NT2/D1 (cell line): Measurements from ENCODE around the gene GMDS.

Experiments used
- DNase-seq: peaks from one replicate; pipeline ENCODE4 v3.0.0-alpha.2; 2011; ENCODE audit warnings: low read depth, low spot score
- H3K27me3 ChIP-seq: 2 replicates; pipeline ENCODE4 v1.6.0; 2011; ENCODE audit warnings: mild to moderate bottlenecking; ENCODE audit not compliant: insufficient read length, insufficient read depth
- H3K36me3 ChIP-seq: 2 replicates; pipeline ENCODE4 v1.6.1; 2011; ENCODE audit warnings: mild to moderate bottlenecking, low read length, mixed read lengths; ENCODE audit not compliant: insufficient read depth, insufficient read length
- H3K4me1 ChIP-seq: 2 replicates; pipeline ENCODE4 v1.5.1; 2011; ENCODE audit not compliant: insufficient read depth, insufficient read length
- H3K4me3 ChIP-seq: 2 replicates; pipeline ENCODE4 v1.5.1; 2011; ENCODE audit warnings: low read depth; ENCODE audit not compliant: insufficient read length
- H3K9ac ChIP-seq: 2 replicates; pipeline ENCODE4 v1.6.0; 2011; ENCODE audit warnings: low read depth; ENCODE audit not compliant: insufficient read length
- H3K9me3 ChIP-seq: 2 replicates; pipeline ENCODE4 v1.5.1; 2011; ENCODE audit warnings: mild to moderate bottlenecking, low read length; ENCODE audit not compliant: insufficient read depth
- SUZ12 ChIP-seq: IDR thresholded peaks from 2 replicates; pipeline ENCODE4 v1.6.1; 2011; ENCODE audit not compliant: insufficient read length, insufficient read depth; ENCODE audit errors: extremely low read depth
- YY1 ChIP-seq: IDR thresholded peaks from 2 replicates; pipeline ENCODE4 v1.6.1; 2011; ENCODE audit not compliant: insufficient read length, insufficient read depth
- ZNF274 ChIP-seq: IDR thresholded peaks from 2 replicates; pipeline ENCODE4 v1.6.1; 2011; ENCODE audit warnings: mild to moderate bottlenecking, low read depth, low read length

GMDS gene

DNA sequence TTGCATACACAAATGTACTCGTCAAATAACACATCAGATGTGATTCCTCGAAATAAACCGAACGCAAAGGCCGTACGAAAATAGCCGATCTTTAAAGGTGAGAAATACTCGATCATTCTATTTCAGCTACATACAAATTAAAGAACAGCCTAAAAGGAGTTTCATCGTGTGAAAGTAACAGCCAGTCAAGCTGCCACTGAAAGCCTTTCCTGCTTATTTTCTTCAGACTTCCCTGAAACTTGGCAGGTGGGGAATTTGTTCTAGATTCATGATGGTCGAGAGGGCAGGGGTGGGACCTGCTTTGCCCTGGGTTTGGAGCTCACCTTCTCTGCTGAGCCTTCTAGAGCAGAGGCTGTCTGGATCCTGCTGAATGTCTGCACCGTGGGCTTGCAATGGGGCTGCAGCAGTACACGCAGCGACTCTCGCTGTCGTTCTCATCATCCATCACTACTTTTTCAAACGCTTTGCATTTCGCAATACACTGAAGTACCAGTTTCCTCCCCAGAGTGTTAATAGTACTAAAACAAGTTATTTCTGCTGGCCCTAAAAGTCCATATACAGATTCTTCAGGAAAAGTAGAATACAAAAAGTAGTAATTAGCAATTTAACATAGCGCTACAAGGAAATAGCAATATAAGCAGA lies 619.5 kb downstream of the GMDS start:
- Histone ChIP-seq H3K4me3 (no peak overlapping the region), H3K36me3 (no peaks in the 10 kb centered on the region), H3K4me1 (no peaks in the 10 kb centered on the region), H3K9me3 (no peaks in the 10 kb centered on the region), H3K27me3 (peaks cover 84% of the 10 kb centered on the region), H3K9ac (no peak overlapping the region)
- no peak for DNase-seq
- TF ChIP-seq YY1 (no peak), SUZ12 (no peak), ZNF274 (no peak)

DNA sequence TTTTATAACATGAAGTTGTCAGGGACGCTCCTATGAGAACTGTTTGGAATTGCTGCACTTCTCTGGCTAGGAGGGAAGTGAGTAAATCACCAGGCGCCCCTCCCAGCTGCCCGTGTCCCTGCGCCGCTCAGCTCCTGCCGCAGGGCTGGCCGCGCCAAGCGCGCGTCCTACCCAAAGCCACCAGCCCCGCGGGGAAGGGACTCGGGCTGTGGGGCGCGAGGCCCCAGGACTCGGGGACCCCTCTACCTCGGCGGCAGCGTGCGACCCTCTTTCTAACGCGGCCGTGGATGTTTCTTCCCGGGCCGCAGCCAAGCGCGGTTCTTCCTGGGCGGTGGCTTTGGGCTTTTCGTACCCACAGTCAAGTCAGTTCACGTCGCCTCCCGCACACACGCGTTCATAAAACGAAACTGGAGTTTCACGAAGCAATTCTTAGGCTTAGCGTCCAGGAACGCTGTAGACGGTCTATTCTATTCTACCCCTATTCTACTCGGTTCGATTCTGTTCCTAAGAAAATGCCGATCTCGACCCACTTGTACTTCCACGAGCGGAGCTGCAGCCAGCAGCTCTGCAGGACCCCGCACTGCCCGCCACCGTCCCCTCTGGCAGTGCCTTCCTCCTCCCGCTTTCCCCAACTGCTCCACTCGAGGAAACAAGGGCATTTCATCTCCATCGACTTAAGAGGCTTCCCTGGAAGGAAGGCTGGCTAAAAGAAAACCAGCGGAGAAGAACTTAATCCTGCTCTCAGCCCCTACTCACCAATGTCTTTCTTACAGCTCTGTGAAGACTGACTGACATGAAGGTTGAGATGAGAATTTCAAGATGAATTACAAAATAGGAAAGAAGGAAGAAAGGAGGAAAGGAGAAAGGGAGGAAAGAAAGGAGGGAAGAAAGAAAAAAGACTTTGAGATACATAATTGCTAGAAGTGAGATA lies 620.3 kb downstream of the GMDS start:
- H3K9ac ChIP-seq = peak overlapping the region; percentile 57

DNA sequence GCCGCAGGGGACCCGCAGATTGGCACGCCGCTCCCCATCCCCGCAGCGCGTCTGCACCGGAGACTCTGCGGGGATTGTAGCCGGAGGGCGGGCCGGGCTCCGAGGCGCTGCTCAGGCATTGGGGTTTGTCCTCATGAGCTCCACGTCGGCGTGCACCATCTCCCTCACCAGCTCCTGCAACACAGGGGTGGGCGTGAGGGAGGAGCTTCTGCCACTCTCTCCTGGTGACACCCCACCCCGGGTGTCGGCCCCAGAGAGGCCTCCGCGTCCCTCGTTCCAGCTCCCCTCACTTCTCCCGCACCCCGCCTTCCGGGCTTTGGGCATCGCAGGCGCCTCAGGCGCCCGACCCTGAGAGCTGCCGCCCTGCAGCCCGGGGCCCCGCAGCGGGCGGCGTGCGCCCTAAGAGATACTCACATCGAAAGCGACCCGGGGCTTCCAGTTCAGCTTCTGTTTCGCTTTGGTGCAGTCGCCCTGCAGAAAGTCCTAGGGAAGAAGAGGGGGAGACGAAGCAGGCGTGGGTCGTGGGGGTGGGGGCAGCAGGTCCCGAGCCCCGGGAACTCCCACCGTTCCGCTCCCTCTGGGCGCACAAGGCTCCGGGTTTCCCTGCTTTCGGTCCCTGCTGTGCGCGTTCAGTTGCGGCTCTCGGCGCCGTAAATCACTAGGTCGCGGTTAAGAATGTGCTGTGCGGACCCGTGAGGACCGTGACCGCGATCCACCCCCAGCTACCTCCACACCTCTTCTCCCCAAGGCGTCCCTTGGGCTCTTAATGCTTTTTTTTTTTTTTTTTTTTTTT lies 621.2 kb downstream of the GMDS start:
- H3K36me3 ChIP-seq = no peaks in the 10 kb centered on the region
- peaks cover 98% of the 10 kb centered on the region for H3K27me3 ChIP-seq
- H3K9ac ChIP-seq = peak overlapping the region; percentile 32
- H3K9me3 ChIP-seq = no peaks in the 10 kb centered on the region
- DNase-seq = no peak
- peak overlapping the region; percentile 36 for H3K4me3 ChIP-seq
- TF ChIP-seq SUZ12 = peak; percentile 28
- no peak for TF ChIP-seq ZNF274
- no peaks in the 10 kb centered on the region for H3K4me1 ChIP-seq

More for the DNA sequence above, 620.3 kb downstream of the GMDS start:
- H3K36me3 ChIP-seq = no peaks in the 10 kb centered on the region
- H3K27me3 ChIP-seq = peaks cover 92% of the 10 kb centered on the region
- H3K4me3 ChIP-seq = peak overlapping the region; percentile 36
- TF ChIP-seq SUZ12 (peak; percentile 65), YY1 (no peak)
- DNase-seq = no peak
- no peaks in the 10 kb centered on the region for H3K9me3 ChIP-seq
- H3K4me1 ChIP-seq = no peaks in the 10 kb centered on the region

DNA sequence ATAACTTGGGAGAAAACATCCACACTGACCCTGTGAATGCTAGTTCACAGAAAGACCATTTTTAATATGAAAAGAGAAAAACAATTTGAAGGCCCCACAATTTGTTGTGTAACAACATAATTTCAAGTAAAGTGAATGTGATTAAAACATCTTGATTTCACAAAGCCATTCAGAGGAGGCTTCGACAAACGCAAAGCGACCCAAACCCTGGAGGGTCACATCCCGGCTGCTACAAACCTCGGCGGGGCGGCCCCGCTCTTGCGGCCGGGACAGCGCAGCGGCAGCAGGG lies 621.7 kb downstream of the GMDS start:
- H3K4me3 ChIP-seq = peak overlapping the region; percentile 36
- H3K9me3 ChIP-seq = no peaks in the 10 kb centered on the region
- no peaks in the 10 kb centered on the region for H3K4me1 ChIP-seq
- TF ChIP-seq ZNF274 (no peak), YY1 (no peak), SUZ12 (no peak)
- H3K9ac ChIP-seq = no peak overlapping the region
- H3K36me3 ChIP-seq = no peaks in the 10 kb centered on the region
- DNase-seq = no peak
- H3K27me3 ChIP-seq = peaks cover 100% of the 10 kb centered on the region

DNA sequence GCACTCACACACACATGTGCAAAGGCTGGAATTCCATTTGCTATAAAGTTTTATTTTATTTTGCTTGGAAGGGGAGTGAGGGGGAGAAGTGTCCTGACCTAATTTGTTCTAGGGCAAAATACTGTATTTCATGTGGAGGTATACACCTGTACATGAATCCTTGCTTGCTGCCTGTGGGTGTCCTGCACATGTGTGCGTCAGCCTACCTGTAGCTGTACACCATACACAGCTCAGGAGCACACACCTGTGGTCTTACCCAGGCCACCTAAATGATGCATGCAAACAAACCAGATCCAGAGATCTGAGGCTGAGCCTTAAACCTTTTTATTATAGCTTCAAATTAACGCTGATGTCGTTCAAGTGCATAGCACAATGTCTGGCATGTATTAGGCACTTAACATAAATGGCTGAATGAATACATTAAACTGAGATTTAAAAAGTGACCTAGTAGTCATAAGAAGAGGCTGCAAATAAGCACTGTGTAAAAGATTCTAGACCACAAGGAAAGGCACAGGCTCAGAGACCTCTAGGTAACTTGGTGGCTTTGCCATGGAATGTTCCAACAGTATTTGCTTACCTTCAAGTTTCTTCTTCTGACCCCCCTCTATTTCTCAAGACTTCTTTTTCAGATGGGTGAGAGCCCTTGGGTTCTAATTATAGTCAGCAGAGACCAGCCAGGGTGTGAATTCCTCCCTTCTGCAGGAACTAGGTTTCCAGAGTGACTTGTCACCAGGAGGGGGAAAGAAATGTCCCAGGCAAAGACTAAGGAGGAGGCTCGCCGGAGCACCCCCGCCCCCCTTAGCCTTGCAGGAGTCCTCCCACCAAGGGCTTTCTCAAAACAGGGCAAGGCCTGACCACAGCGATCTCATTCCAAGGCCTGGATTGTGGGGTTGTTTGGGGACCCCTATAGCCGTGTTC lies 622.3 kb downstream of the GMDS start:
- Histone ChIP-seq H3K36me3 (no peaks in the 10 kb centered on the region), H3K9ac (no peak overlapping the region), H3K4me3 (no peak overlapping the region), H3K9me3 (no peaks in the 10 kb centered on the region), H3K4me1 (no peaks in the 10 kb centered on the region), H3K27me3 (peaks cover 100% of the 10 kb centered on the region)
- TF ChIP-seq ZNF274 (no peak), SUZ12 (no peak), YY1 (no peak)
- no peak for DNase-seq

DNA sequence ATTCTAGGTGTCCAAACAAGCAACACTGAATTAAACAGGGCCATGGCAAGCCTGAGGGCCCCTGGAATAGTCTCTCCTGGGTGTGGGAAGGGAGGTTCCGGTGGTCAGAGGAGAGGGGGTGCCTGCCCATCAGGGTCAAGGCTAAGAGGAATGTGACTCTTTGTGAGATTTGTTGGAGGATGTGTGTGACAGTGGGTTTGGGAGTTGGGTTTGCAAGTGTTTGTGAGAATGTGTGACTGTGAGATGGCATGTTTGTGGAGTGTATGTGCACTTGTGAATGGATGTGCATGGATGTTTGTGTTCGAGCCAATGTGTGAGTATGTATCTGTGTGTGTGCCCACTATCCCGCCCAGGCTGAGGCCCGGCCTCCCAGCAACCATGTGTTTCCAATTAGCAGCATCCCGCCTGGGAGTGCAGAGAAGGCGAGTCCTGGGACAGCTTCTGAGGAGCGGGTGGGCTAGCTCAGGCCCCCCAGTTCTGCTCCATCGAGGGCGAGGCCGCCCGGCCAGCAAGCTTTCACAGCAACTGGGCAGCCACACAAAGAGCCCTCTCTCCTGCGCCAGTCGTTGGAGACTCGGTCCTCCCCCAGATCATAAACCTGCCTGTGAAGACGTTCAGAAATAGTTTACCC lies 623.1 kb downstream of the GMDS start:
- no peak for DNase-seq
- peaks cover 100% of the 10 kb centered on the region for H3K27me3 ChIP-seq
- no peak overlapping the region for H3K9ac ChIP-seq
- H3K36me3 ChIP-seq = no peaks in the 10 kb centered on the region
- no peak overlapping the region for H3K4me3 ChIP-seq
- no peak for TF ChIP-seq ZNF274
- no peak for TF ChIP-seq SUZ12
- no peak for TF ChIP-seq YY1
- H3K9me3 ChIP-seq = no peaks in the 10 kb centered on the region
- no peaks in the 10 kb centered on the region for H3K4me1 ChIP-seq
